Measurements from ENCODE around the gene ASXL2.

The ASXL2 gene

DNA sequence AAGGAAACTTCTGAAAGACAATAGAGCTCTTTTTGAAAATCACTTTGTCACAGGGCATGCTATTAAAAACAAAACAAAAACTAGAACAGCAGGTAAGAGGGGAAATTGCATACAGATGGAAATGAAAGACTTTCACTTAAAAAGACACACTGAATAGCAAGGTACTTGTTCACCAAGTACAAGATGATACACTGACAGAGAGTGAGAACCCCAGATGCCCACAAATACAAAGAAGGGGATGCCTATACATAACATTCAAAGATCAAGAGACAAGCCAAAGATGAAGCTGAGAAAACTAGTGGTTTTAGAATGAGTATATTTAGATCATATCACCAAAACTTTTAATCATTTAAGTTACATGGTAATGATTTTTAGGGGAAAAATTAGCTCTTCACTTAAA, 60.7 kb downstream of the ASXL2 start:
- TF ChIP-seq, protein P1, sequence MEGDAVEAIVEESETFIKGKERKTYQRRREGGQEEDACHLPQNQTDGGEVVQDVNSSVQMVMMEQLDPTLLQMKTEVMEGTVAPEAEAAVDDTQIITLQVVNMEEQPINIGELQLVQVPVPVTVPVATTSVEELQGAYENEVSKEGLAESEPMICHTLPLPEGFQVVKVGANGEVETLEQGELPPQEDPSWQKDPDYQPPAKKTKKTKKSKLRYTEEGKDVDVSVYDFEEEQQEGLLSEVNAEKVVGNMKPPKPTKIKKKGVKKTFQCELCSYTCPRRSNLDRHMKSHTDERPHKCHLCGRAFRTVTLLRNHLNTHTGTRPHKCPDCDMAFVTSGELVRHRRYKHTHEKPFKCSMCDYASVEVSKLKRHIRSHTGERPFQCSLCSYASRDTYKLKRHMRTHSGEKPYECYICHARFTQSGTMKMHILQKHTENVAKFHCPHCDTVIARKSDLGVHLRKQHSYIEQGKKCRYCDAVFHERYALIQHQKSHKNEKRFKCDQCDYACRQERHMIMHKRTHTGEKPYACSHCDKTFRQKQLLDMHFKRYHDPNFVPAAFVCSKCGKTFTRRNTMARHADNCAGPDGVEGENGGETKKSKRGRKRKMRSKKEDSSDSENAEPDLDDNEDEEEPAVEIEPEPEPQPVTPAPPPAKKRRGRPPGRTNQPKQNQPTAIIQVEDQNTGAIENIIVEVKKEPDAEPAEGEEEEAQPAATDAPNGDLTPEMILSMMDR (IDR thresholded peaks at IDR 0.05; ENCODE audit: unreplicated experiment in 3 of 3): no peak
- peaks cover 5% of the 10 kb centered on the region for H3K36me3 Mint-ChIP-seq (ENCODE audit: low read depth)
- no peak overlapping the region for H3K27ac Mint-ChIP-seq
- H3K4me3 Mint-ChIP-seq: no peak overlapping the region
- H3K9me3 Mint-ChIP-seq: no peaks in the 10 kb centered on the region
- H3K27me3 Mint-ChIP-seq (ENCODE audit: low read depth): no peaks in the 10 kb centered on the region
- H3K4me1 Mint-ChIP-seq: peaks cover 12% of the 10 kb centered on the region

DNA sequence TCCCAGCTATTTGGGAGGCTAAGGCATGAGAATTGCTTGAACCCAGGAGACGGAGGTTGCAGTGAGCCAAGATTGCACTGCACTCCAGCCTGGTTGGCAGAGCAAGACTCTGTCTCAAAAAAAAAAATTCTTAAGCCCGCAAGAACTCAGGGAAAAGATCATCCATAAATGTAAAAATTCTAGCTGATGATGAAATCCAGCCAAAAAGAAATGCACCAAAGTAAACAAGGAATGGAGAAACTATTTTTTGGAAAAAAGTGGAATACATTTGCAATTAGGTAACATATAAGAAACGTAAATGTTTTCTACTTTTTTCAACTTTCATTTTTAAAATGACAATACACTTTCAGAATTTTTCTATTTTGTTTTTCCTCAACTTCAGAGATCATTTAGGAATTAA, 61.3 kb downstream of the ASXL2 start:
- TF ChIP-seq, protein P1 (IDR thresholded peaks at IDR 0.05; ENCODE audit: unreplicated experiment in 3 of 3): no peak
- no peak overlapping the region for H3K4me3 Mint-ChIP-seq
- peaks cover 5% of the 10 kb centered on the region for H3K36me3 Mint-ChIP-seq (ENCODE audit: low read depth)
- no peak overlapping the region for H3K27ac Mint-ChIP-seq
- no peaks in the 10 kb centered on the region for H3K9me3 Mint-ChIP-seq
- H3K27me3 Mint-ChIP-seq (ENCODE audit: low read depth): no peaks in the 10 kb centered on the region
- H3K4me1 Mint-ChIP-seq: peaks cover 14% of the 10 kb centered on the region

DNA sequence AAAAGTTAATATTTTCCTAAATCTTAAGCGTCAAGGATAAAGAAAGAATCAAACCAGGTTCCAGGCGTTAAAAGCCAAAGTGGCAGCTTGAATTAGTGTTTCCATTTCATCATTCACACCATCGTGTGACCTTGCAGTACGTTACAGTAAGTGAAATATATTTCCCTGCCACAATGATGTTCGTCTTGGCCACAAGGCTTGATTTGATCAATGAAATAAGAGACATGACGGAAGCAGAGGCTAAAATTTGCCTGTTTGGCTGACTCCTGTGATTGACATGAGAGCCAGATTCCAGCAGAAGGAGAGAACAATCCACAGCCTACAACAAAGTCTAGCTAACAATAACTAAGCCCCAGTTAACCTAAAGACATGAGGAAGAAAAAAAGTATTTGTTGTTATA, 62.0 kb downstream of the ASXL2 start:
- Mint-ChIP-seq H3K4me3 (no peak overlapping the region), H3K36me3 (ENCODE audit: low read depth) (no peaks in the 10 kb centered on the region), H3K27ac (no peak overlapping the region), H3K9me3 (no peaks in the 10 kb centered on the region), H3K27me3 (ENCODE audit: low read depth) (no peaks in the 10 kb centered on the region), H3K4me1 (peaks cover 9% of the 10 kb centered on the region)
- TF ChIP-seq, protein P1 (IDR thresholded peaks at IDR 0.05; ENCODE audit: unreplicated experiment in 3 of 3): no peak

DNA sequence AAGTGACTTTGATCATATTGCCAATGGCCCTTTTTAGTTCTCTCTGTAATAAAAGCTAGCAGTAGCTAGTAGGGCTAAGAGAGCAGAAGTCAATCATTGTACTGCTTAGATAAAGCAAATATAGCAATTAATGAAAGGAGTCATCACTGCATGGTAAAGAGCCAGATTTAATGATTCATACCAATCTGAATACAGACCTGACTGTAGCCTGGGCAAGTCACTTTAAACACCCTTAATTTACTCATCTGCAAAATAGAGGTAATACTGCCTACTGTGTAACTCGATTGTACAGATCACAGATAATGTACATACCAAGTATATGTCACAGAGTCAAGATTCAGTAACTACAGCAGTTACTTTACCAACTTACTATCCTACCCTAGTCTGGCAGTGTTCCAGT, 63.6 kb downstream of the ASXL2 start:
- no peak overlapping the region for H3K27ac Mint-ChIP-seq
- peaks cover 9% of the 10 kb centered on the region for H3K4me1 Mint-ChIP-seq
- no peaks in the 10 kb centered on the region for H3K27me3 Mint-ChIP-seq (ENCODE audit: low read depth)
- H3K9me3 Mint-ChIP-seq: no peaks in the 10 kb centered on the region
- peaks cover 6% of the 10 kb centered on the region for H3K36me3 Mint-ChIP-seq (ENCODE audit: low read depth)
- no peak overlapping the region for H3K4me3 Mint-ChIP-seq
- TF ChIP-seq, protein P1 (IDR thresholded peaks at IDR 0.05; ENCODE audit: unreplicated experiment in 3 of 3): no peak

DNA sequence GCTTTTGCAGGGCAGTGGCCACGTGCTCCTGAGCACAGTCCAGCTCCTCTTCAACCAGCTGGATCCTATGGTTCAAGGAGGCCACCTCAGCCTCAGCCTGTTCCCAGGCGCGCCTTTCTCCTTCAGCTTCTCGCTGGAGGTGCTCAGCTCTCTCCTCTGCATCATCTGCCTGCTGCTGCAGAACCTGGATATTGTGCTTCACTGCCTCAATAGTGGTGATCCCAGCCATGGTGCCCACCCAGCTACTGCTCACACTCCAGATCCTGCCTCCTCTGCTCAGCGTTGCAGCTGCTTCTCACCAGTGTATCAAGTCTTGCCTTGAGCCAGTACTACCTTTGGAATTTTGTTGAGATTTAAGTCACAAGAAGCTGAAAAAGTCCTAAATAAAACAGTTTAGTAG, 67.9 kb downstream of the ASXL2 start:
- Mint-ChIP-seq H3K4me3 (no peak overlapping the region), H3K4me1 (peaks cover 9% of the 10 kb centered on the region), H3K27ac (no peak overlapping the region)

DNA sequence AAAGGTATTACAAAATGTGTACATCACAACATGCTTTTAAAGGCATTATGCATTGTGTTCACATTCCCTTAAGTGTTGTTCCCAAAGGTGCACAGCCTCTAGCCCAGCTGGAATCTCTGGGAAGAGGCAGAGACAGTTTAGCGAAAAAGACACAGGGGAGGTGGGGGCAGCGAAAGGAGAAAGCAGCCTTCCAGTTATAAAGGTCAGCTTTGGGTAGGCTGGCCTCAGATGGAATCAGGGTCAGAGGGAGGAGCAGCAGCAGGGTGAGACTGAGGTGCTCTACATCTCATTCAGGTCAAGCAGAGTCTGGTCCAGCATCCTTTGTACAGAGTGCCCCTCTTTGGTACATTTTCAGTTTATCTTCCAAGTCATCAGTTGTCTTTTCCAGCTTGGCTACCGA, 68.6 kb downstream of the ASXL2 start:
- peaks cover 9% of the 10 kb centered on the region for H3K4me1 Mint-ChIP-seq
- H3K9me3 Mint-ChIP-seq: no peaks in the 10 kb centered on the region
- H3K36me3 Mint-ChIP-seq (ENCODE audit: low read depth): peaks cover 19% of the 10 kb centered on the region
- TF ChIP-seq, protein P1 (IDR thresholded peaks at IDR 0.05; ENCODE audit: unreplicated experiment in 3 of 3): no peak
- no peak overlapping the region for H3K27ac Mint-ChIP-seq
- no peak overlapping the region for H3K4me3 Mint-ChIP-seq
- H3K27me3 Mint-ChIP-seq (ENCODE audit: low read depth): no peaks in the 10 kb centered on the region

More for the DNA sequence above, 67.9 kb downstream of the ASXL2 start:
- TF ChIP-seq, protein P1 (IDR thresholded peaks at IDR 0.05; ENCODE audit: unreplicated experiment in 3 of 3): no peak
- H3K27me3 Mint-ChIP-seq (ENCODE audit: low read depth): no peaks in the 10 kb centered on the region
- H3K9me3 Mint-ChIP-seq: no peaks in the 10 kb centered on the region
- H3K36me3 Mint-ChIP-seq (ENCODE audit: low read depth): peaks cover 13% of the 10 kb centered on the region
